GM06990 (cell line): ENCODE measurements around the gene ATP6V1G1.

Experiments
- DNase-seq: peaks from one replicate; pipeline ENCODE4 v3.0.0-alpha.2; 2011; ENCODE audit not compliant: insufficient read length; ENCODE audit errors: extremely low read depth
- H3K27me3 ChIP-seq: replicated peaks from 2 replicates; pipeline ENCODE4 v1.6.0; 2011; ENCODE audit warnings: low read length; ENCODE audit not compliant: control insufficient read depth, insufficient read depth
- H3K36me3 ChIP-seq: 2 replicates; pipeline ENCODE4 v1.5.1; 2011; ENCODE audit warnings: low read length; ENCODE audit not compliant: control insufficient read depth, insufficient read depth
- H3K4me3 ChIP-seq: replicated peaks from 2 replicates; pipeline ENCODE4 v1.5.1; 2011; ENCODE audit warnings: low read depth, mild to moderate bottlenecking, control low read depth, low read length
- CTCF ChIP-seq: IDR thresholded peaks from 2 replicates; pipeline ENCODE4 v1.5.1; 2011; ENCODE audit warnings: low read length, control low read depth, mild to moderate bottlenecking, inconsistent platforms; ENCODE audit not compliant: insufficient read depth, poor library complexity, severe bottlenecking

ATP6V1G1 gene

DNA sequence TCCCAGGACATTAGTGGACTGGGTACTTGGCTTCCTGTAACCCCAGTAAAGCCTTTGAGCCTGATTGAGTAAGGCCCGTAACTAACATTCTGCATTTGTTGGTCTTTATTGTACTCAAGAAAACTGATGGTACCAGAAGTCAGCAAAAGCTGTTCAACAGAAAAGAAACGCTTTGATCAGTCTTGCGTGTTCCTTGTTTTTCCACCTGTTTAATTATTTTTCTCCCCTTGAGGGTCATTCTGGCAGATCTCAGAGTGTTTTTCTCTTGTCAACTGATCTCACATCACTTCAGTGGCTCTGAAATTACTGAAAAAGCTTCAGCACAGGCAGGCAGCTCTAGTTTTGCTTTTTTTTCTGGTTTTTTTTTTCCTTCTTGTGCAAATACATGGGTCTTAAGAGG lies 17.4 kb downstream of the ATP6V1G1 start:
- Histone ChIP-seq H3K4me3 (no peak overlapping the region), H3K36me3 (peaks cover 3% of the 10 kb centered on the region), H3K27me3 (no peaks in the 10 kb centered on the region)
- TF ChIP-seq CTCF, result no peak
- DNase-seq, result no peak

GRCh38 chr9:114606068-114606467 lies 18.5 kb downstream of the ATP6V1G1 start:
- DNase-seq, result no peak
- TF ChIP-seq CTCF, result no peak

GRCh38 chr9:114606597-114607207 lies 19.1 kb downstream of the ATP6V1G1 start:
- TF ChIP-seq CTCF, result no peak
- Histone ChIP-seq H3K27me3 (no peaks in the 10 kb centered on the region), H3K36me3 (no peaks in the 10 kb centered on the region), H3K4me3 (no peak overlapping the region)
- DNase-seq, result no peak

More at GRCh38 chr9:114606068-114606467, 18.5 kb downstream of the ATP6V1G1 start:
- Histone ChIP-seq H3K4me3 (no peak overlapping the region), H3K27me3 (no peaks in the 10 kb centered on the region), H3K36me3 (no peaks in the 10 kb centered on the region)

GRCh38 chr9:114607671-114608524 lies 20.3 kb downstream of the ATP6V1G1 start:
- Histone ChIP-seq H3K36me3 (no peaks in the 10 kb centered on the region), H3K4me3 (no peak overlapping the region), H3K27me3 (no peaks in the 10 kb centered on the region)
- no peak for DNase-seq
- no peak for TF ChIP-seq CTCF

DNA sequence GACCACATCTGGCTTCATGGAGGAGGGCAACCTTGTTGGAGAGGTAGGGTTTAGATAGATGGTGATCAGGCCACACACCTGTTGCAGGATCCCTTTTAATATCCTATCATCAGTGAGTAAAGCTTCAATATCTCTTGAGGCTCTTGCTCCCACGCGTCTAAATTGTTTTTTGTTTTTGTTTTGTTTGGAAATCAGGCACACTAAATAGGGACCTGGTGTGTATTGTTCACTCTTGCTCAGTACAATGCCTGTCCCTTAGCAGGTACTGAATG lies 20.9 kb downstream of the ATP6V1G1 start:
- no peak for TF ChIP-seq CTCF
- Histone ChIP-seq H3K36me3 (no peaks in the 10 kb centered on the region), H3K4me3 (no peak overlapping the region), H3K27me3 (no peaks in the 10 kb centered on the region)
- DNase-seq, result no peak
